B cell (primary cell): Measurements from ENCODE around the gene GSTT4. TPM values are rescaled to one million over a fixed set of nuclear protein-coding genes. Genes with fewer than 3 reads are reported as not detected.

ENCODE experiments used
- ATAC-seq: fragments of 200-7000 bp; cut with Tn5 transposase; one replicate; pipeline ENCODE4 v1.10.0; 2021; ENCODE audit warnings: low read depth, mild to moderate bottlenecking, moderate number of reproducible peaks, moderate library complexity
- CTCF ChIA-PET: fragments of 350-600 bp; sonication (Branson Sonifier 250); formaldehyde crosslinking; loops from one replicate; lab custom pipeline; 2021; ENCODE audit warnings: antibody characterized with exemption, inconsistent platforms; lab: Charles Lee
- POLR2A ChIA-PET: fragments of 350-600 bp; sonication (Branson Sonifier 250); formaldehyde crosslinking; loops from one replicate; lab custom pipeline; 2021; ENCODE audit warnings: antibody characterized with exemption; lab: Charles Lee
- DNase-seq: peaks from one replicate; pipeline ENCODE4 v3.0.0; 2013
- H2AFZ ChIP-seq: 2 replicates; pipeline ENCODE4 v1.6.1; 2012; ENCODE audit warnings: mild to moderate bottlenecking, low read depth, low read length; ENCODE audit not compliant: insufficient read depth, poor library complexity, severe bottlenecking
- H3K27ac ChIP-seq, 2 donors: 1 replicate in 1 of 2; 2 replicates in 1 of 2; pipeline ENCODE4 v1.5.1; 2012 to 2013; ENCODE audit warnings: low read length in 2 of 2, mild to moderate bottlenecking in 2 of 2, moderate library complexity in 1 of 2
- H3K27me3 ChIP-seq, 4 experiments: fragments of 200-600 bp in 1 of 4; sonication (generic) in 1 of 4; replicated peaks in 1 of 4; 1 replicate in 2 of 4; 2 replicates in 2 of 4; pipeline versions ENCODE4 v1.6.1 to v1.7.0; 2013 to 2016; ENCODE audit warnings: low read length in 3 of 4, mild to moderate bottlenecking in 2 of 4, mixed read lengths in 1 of 4, moderate library complexity in 1 of 4; ENCODE audit not compliant: insufficient read depth in 4 of 4, control insufficient read depth in 3 of 4; ENCODE audit errors: control extremely low read depth in 1 of 4
- H3K36me3 ChIP-seq, 2 experiments: replicated peaks in 1 of 2; 1 replicate in 1 of 2; 2 replicates in 1 of 2; pipeline versions ENCODE4 v1.6.1 to v1.7.1; 2013; ENCODE audit warnings: low read length in 1 of 2; ENCODE audit not compliant: insufficient read depth in 2 of 2, control insufficient read depth in 1 of 2; ENCODE audit errors: control extremely low read depth in 1 of 2, extremely low read depth in 1 of 2
- H3K4me1 ChIP-seq, 2 donors: fragments of 200-600 bp in 1 of 2; sonication (generic) in 1 of 2; 1 replicate in 1 of 2; 2 replicates in 1 of 2; pipeline versions ENCODE4 v1.5.1 to v1.6.1; 2013 to 2017; ENCODE audit warnings: low read length in 2 of 2; ENCODE audit not compliant: control insufficient read depth in 2 of 2, insufficient read depth in 2 of 2
- H3K4me2 ChIP-seq: replicated peaks from 2 replicates; pipeline ENCODE3; 2012; ENCODE audit warnings: mild to moderate bottlenecking, low read depth, low read length; ENCODE audit not compliant: poor library complexity, severe bottlenecking
- H3K4me3 ChIP-seq, 5 experiments: fragments of 200-600 bp in 1 of 5; sonication (generic) in 1 of 5; 1 replicate in 3 of 5; 2 replicates in 2 of 5; pipeline versions ENCODE4 v1.5.1 to v1.7.0; 2011 to 2016; ENCODE audit warnings: low read length in 4 of 5, mild to moderate bottlenecking in 4 of 5, low read depth in 2 of 5, control low read depth in 1 of 5, moderate library complexity in 1 of 5; ENCODE audit not compliant: insufficient read depth in 1 of 5; ENCODE audit errors: control extremely low read depth in 1 of 5, extremely low read depth in 1 of 5
- H3K79me2 ChIP-seq: fragments of 200-600 bp; sonication (generic); one replicate; pipeline ENCODE4 v1.6.0; 2016; ENCODE audit warnings: low read length; ENCODE audit not compliant: control insufficient read depth, insufficient read depth
- H3K9ac ChIP-seq: fragments of 200-600 bp; sonication (generic); 2 replicates; pipeline ENCODE4 v1.6.1; 2017; ENCODE audit warnings: mild to moderate bottlenecking, low read length, moderate library complexity
- H3K9me3 ChIP-seq, 3 donors: one replicate each; pipeline versions ENCODE4 v1.6.1 to v1.7.1; 2013; ENCODE audit warnings: low read length in 2 of 3; ENCODE audit not compliant: control insufficient read depth in 2 of 3, insufficient read depth in 1 of 3; ENCODE audit errors: control extremely low read depth in 1 of 3
- H4K20me1 ChIP-seq: 2 replicates; pipeline ENCODE4 v1.6.0; 2012; ENCODE audit warnings: mild to moderate bottlenecking, low read length; ENCODE audit not compliant: insufficient read depth, control insufficient read depth, poor library complexity, severe bottlenecking
- H3K27ac Mint-ChIP-seq: one replicate; pipeline ENCODE4 v1.8.0; 2021; ENCODE audit warnings: mixed read lengths
- H3K27me3 Mint-ChIP-seq: one replicate; pipeline ENCODE4 v1.8.0; 2021; ENCODE audit warnings: mixed read lengths
- H3K4me1 Mint-ChIP-seq: one replicate; pipeline ENCODE4 v1.8.0; 2021; ENCODE audit warnings: mixed read lengths
- H3K4me3 Mint-ChIP-seq: one replicate; pipeline ENCODE4 v1.8.0; 2021; ENCODE audit warnings: mixed read lengths
- H3K9me3 Mint-ChIP-seq: one replicate; pipeline ENCODE4 v1.8.0; 2022; ENCODE audit warnings: mixed read lengths; ENCODE audit not compliant: insufficient read depth
- CTCF ChIP-seq: fragments of 200-600 bp; IDR thresholded peaks from one replicate; pipeline ENCODE4 v1.8.0; 2022; ENCODE audit warnings: antibody characterized with exemption, mild to moderate bottlenecking
- EZH2 ChIP-seq: IDR thresholded peaks from 2 replicates; pipeline ENCODE4 v1.6.1; 2012; ENCODE audit warnings: borderline replicate concordance, low read depth, mild to moderate bottlenecking, moderate library complexity, low read length; ENCODE audit not compliant: insufficient read depth, poor library complexity, severe bottlenecking
- WGBS: methylation state at CpG from one replicate; pipeline ENCODE4 v1.1.5; 2013; ENCODE audit warnings: missing lambda C conversion rate; ENCODE audit not compliant: insufficient coverage; 5-methylcytosine and 5-hydroxymethylcytosine counted together
- intact Hi-C: fragments of 100-400 bp; cut with micrococcal nuclease; formaldehyde crosslinking; loops from one replicate; pipeline ENCODE4 v1.10.0; 2022
- polyA plus RNA-seq: library from polyadenylated mRNA; depleted of rRNA; stranded (reverse); fragments of >200 nt; gene quantifications from 2 replicates; pipeline ENCODE4 v1.2.3, GENCODE V29; 2012
- total RNA-seq, 2 donors: library from RNA; stranded (reverse); fragments of 120-200 nt in 1 of 2; gene quantifications; 1 replicate in 1 of 2; 2 replicates in 1 of 2; pipeline versions ENCODE4 v1.2.3 to v1.2.4, GENCODE V29; 2013 to 2022

Gene GSTT4
- total and polyA plus RNA-seq, 2 donors (not counting 1 experiment from before 2014, with no cell fraction given), result not detected

GRCh38 chr22:24007253-24008021 is 2.2 kb upstream of the GSTT4 start:
- ChIA-PET POLR2A (no interaction called here), CTCF (no interaction called here)
- Histone ChIP-seq H3K9ac (no peak overlapping the region), H3K36me3 (no peaks in the 10 kb centered on the region), H3K27me3 (no peaks in the 10 kb centered on the region), H2AFZ (no peak overlapping the region), H4K20me1 (no peaks in the 10 kb centered on the region), H3K79me2 (peaks cover 11% of the 10 kb centered on the region), H3K9me3 (peaks cover 0 to 3% (median 0%) of the 10 kb centered on the region in 3 donors), H3K4me3 (no peak overlapping the region), H3K4me2 (no peak overlapping the region), H3K4me1 (peaks cover 7 to 16% of the 10 kb centered on the region in 2 donors), H3K27ac (no peak overlapping the region)
- DNase-seq (no peak), ATAC-seq (no peak)
- Mint-ChIP-seq H3K4me3 (no peak overlapping the region), H3K27me3 (no peaks in the 10 kb centered on the region), H3K9me3 (no peaks in the 10 kb centered on the region), H3K4me1 (peaks cover 16% of the 10 kb centered on the region), H3K27ac (no peak overlapping the region)
- 93% methylated on average over 7 of the region's 8 CpGs for WGBS
- TF ChIP-seq CTCF (no peak), EZH2 (no peak)
- intact Hi-C loops, result no loop called here

GRCh38 chr22:24006914-24007214 is 1.6 kb upstream of the GSTT4 start:
- WGBS, result 91% methylated on average over 6 of the region's 6 CpGs
- Histone ChIP-seq H3K36me3 (no peaks in the 10 kb centered on the region), H3K79me2 (peaks cover 8% of the 10 kb centered on the region), H2AFZ (no peak overlapping the region), H4K20me1 (no peaks in the 10 kb centered on the region), H3K27me3 (peaks cover 0 to 1% (median 0%) of the 10 kb centered on the region in 4 experiments), H3K27ac (no peak overlapping the region), H3K9ac (no peak overlapping the region), H3K9me3 (peaks cover 0 to 3% (median 0%) of the 10 kb centered on the region in 3 donors), H3K4me2 (no peak overlapping the region), H3K4me3 (no peak overlapping the region), H3K4me1 (peaks cover 3 to 10% of the 10 kb centered on the region in 2 donors)
- POLR2A ChIA-PET, result interaction anchor here (0.5 kb wide), 1 partner anchor 120 kb away, joined by 3 read pairs; no protein-coding TSS in a partner anchor
- DNase-seq, result no peak
- CTCF ChIA-PET, result no interaction called here
- Mint-ChIP-seq H3K4me1 (peaks cover 14% of the 10 kb centered on the region), H3K27ac (no peak overlapping the region), H3K27me3 (peaks cover 3% of the 10 kb centered on the region), H3K4me3 (no peak overlapping the region), H3K9me3 (no peaks in the 10 kb centered on the region)
- ATAC-seq, result no peak
- intact Hi-C loops, result no loop called here
- TF ChIP-seq EZH2, result no peak
- TF ChIP-seq CTCF, result no peak
